GM12875 (cell line): ENCODE measurements around the gene ZBTB20.

Experiments
- H3K4me3 ChIP-seq: one replicate; pipeline ENCODE4 v1.5.1; 2011; ENCODE audit warnings: low read depth, low read length, control low read depth
- CTCF ChIP-seq: IDR thresholded peaks from 2 replicates; pipeline ENCODE4 v1.5.1; 2011; ENCODE audit warnings: low read depth, mild to moderate bottlenecking, control low read depth, inconsistent platforms, low read length, moderate library complexity, borderline replicate concordance; ENCODE audit not compliant: insufficient read depth

ZBTB20 gene

GRCh38 chr3:114595522-114596028 is 551.5 kb downstream of the ZBTB20 start:
- no peak for TF ChIP-seq CTCF
- H3K4me3 ChIP-seq, result no peak overlapping the region

- no peak overlapping the region for H3K4me3 ChIP-seq
- no peak for TF ChIP-seq CTCF
These were observed 556.6 kb downstream of the ZBTB20 start for GRCh38 chr3:114590309-114591047.

GRCh38 chr3:114587986-114588385 is 559.1 kb downstream of the ZBTB20 start:
- no peak overlapping the region for H3K4me3 ChIP-seq
- no peak for TF ChIP-seq CTCF

- no peak for TF ChIP-seq CTCF
These were observed 561.0 kb downstream of the ZBTB20 start for GRCh38 chr3:114586119-114586518.

GRCh38 chr3:114585687-114586086 is 561.4 kb downstream of the ZBTB20 start:
- no peak for TF ChIP-seq CTCF
- H3K4me3 ChIP-seq, result no peak overlapping the region

More at GRCh38 chr3:114586119-114586518, 561.0 kb downstream of the ZBTB20 start:
- H3K4me3 ChIP-seq, result no peak overlapping the region

- TF ChIP-seq CTCF, result no peak
- H3K4me3 ChIP-seq, result no peak overlapping the region
These were observed 562.2 kb downstream of the ZBTB20 start for GRCh38 chr3:114584734-114585371.

- no peak for TF ChIP-seq CTCF
- no peak overlapping the region for H3K4me3 ChIP-seq
These were observed 564.2 kb downstream of the ZBTB20 start for GRCh38 chr3:114582929-114583328.
